ENCODE measurements around the gene OBSCN. TPM values are rescaled to one million over a fixed set of nuclear protein-coding genes. Genes with fewer than 3 reads are reported as not detected.

OBSCN gene
- total RNA-seq, 1 donor from 2014 or later = 15.2 TPM

DNA sequence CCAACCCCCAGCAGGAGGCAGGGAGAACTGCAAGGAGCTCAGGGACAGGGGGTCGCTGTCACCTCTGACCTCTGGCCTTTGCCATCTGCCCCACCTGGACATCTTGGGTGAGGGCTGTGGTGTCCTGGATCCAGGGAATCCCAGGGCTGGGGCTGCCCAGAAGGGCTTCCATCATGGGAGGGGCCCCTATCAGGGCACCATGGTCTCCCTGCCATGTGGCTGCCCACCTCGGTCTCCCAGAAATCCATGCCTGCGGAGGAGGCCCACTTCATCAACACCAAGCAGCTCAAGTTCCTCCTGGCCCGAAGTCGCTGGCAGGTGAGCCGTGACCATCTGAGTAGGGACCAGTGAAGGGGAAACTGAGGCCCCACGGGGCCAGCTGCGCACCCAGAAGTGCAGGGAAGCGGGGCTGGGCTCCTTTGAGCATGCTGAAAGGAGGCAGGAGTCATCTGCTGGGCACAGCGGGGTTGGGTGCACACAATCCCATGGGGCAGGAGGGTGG is 162.6 kb downstream of the OBSCN start:
- no peak for DNase-seq (ENCODE audit: extremely low spot score, unreplicated experiment)

DNA sequence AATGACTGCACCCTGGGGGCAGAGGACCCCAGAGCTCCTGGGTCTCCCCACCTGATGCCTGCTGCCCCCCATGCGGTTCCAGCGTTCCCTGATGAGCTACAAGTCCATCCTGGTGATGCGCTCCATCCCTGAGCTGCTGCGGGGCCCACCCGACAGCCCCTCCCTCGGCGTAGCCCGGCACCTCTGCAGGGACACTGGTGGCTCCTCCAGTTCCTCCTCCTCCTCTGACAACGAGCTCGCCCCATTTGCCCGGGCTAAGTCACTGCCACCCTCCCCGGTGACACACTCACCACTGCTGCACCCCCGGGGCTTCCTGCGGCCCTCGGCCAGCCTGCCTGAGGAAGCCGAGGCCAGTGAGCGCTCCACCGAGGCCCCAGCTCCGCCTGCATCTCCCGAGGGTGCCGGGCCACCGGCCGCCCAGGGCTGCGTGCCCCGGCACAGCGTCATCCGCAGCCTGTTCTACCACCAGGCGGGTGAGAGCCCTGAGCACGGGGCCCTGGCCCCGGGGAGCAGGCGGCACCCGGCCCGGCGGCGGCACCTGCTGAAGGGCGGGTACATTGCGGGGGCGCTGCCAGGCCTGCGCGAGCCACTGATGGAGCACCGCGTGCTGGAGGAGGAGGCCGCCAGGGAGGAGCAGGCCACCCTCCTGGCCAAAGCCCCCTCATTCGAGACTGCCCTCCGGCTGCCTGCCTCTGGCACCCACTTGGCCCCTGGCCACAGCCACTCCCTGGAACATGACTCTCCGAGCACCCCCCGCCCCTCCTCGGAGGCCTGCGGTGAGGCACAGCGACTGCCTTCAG is 163.3 kb downstream of the OBSCN start:
- peaks cover 2% of the 10 kb centered on the region for H3K4me1 Mint-ChIP-seq (ENCODE audit: unreplicated experiment)
- H3K27me3 Mint-ChIP-seq (ENCODE audit: unreplicated experiment) = no peaks in the 10 kb centered on the region
- DNase-seq (ENCODE audit: extremely low spot score, unreplicated experiment) = no peak
- H3K4me3 Mint-ChIP-seq (ENCODE audit: unreplicated experiment) = no peak overlapping the region
- no peaks in the 10 kb centered on the region for H3K36me3 Mint-ChIP-seq (ENCODE audit: unreplicated experiment)
- H3K9me3 Mint-ChIP-seq (ENCODE audit: unreplicated experiment) = no peaks in the 10 kb centered on the region
- no peak overlapping the region for H3K27ac Mint-ChIP-seq (ENCODE audit: unreplicated experiment)
- TF ChIP-seq, protein P1, sequence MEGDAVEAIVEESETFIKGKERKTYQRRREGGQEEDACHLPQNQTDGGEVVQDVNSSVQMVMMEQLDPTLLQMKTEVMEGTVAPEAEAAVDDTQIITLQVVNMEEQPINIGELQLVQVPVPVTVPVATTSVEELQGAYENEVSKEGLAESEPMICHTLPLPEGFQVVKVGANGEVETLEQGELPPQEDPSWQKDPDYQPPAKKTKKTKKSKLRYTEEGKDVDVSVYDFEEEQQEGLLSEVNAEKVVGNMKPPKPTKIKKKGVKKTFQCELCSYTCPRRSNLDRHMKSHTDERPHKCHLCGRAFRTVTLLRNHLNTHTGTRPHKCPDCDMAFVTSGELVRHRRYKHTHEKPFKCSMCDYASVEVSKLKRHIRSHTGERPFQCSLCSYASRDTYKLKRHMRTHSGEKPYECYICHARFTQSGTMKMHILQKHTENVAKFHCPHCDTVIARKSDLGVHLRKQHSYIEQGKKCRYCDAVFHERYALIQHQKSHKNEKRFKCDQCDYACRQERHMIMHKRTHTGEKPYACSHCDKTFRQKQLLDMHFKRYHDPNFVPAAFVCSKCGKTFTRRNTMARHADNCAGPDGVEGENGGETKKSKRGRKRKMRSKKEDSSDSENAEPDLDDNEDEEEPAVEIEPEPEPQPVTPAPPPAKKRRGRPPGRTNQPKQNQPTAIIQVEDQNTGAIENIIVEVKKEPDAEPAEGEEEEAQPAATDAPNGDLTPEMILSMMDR (IDR thresholded peaks at IDR 0.05) = no peak

More for the DNA sequence above, 162.6 kb downstream of the OBSCN start:
- Mint-ChIP-seq H3K9me3 (ENCODE audit: unreplicated experiment) (no peaks in the 10 kb centered on the region), H3K27me3 (ENCODE audit: unreplicated experiment) (no peaks in the 10 kb centered on the region), H3K27ac (ENCODE audit: unreplicated experiment) (no peak overlapping the region), H3K36me3 (ENCODE audit: unreplicated experiment) (no peaks in the 10 kb centered on the region), H3K4me1 (ENCODE audit: unreplicated experiment) (peaks cover 2% of the 10 kb centered on the region), H3K4me3 (ENCODE audit: unreplicated experiment) (no peak overlapping the region)
- TF ChIP-seq, protein P1 (IDR thresholded peaks at IDR 0.05) = no peak

DNA sequence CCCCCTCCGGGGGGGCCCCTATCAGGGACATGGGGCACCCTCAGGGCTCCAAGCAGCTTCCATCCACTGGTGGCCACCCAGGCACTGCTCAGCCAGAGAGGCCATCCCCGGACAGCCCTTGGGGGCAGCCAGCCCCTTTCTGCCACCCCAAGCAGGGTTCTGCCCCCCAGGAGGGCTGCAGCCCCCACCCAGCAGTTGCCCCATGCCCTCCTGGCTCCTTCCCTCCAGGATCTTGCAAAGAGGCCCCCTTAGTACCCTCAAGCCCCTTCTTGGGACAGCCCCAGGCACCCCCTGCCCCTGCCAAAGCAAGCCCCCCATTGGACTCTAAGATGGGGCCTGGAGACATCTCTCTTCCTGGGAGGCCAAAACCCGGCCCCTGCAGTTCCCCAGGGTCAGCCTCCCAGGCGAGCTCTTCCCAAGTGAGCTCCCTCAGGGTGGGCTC is 163.9 kb downstream of the OBSCN start:
- no peak overlapping the region for H3K27ac Mint-ChIP-seq (ENCODE audit: unreplicated experiment)
- no peaks in the 10 kb centered on the region for H3K27me3 Mint-ChIP-seq (ENCODE audit: unreplicated experiment)
- no peak overlapping the region for H3K4me3 Mint-ChIP-seq (ENCODE audit: unreplicated experiment)
- H3K36me3 Mint-ChIP-seq (ENCODE audit: unreplicated experiment) = no peaks in the 10 kb centered on the region
- TF ChIP-seq, protein P1 (IDR thresholded peaks at IDR 0.05) = no peak
- no peak for DNase-seq (ENCODE audit: extremely low spot score, unreplicated experiment)
- H3K4me1 Mint-ChIP-seq (ENCODE audit: unreplicated experiment) = peaks cover 2% of the 10 kb centered on the region
- H3K9me3 Mint-ChIP-seq (ENCODE audit: unreplicated experiment) = no peaks in the 10 kb centered on the region

DNA sequence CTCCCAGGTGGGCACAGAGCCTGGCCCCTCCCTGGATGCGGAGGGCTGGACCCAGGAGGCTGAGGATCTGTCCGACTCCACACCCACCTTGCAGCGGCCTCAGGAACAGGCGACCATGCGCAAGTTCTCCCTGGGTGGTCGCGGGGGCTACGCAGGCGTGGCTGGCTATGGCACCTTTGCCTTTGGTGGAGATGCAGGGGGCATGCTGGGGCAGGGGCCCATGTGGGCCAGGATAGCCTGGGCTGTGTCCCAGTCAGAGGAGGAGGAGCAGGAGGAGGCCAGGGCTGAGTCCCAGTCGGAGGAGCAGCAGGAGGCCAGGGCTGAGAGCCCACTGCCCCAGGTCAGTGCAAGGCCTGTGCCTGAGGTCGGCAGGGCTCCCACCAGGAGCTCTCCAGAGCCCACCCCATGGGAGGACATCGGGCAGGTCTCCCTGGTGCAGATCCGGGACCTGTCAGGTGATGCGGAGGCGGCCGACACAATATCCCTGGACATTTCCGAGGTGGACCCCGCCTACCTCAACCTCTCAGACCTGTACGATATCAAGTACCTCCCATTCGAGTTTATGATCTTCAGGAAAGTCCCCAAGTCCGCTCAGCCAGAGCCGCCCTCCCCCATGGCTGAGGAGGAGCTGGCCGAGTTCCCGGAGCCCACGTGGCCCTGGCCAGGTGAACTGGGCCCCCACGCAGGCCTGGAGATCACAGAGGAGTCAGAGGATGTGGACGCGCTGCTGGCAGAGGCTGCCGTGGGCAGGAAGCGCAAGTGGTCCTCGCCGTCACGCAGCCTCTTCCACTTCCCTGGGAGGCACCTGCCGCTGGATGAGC is 164.5 kb downstream of the OBSCN start:
- H3K36me3 Mint-ChIP-seq (ENCODE audit: unreplicated experiment) = no peaks in the 10 kb centered on the region
- H3K4me3 Mint-ChIP-seq (ENCODE audit: unreplicated experiment) = no peak overlapping the region
- no peak for DNase-seq (ENCODE audit: extremely low spot score, unreplicated experiment)
- H3K4me1 Mint-ChIP-seq (ENCODE audit: unreplicated experiment) = peaks cover 2% of the 10 kb centered on the region
- no peaks in the 10 kb centered on the region for H3K9me3 Mint-ChIP-seq (ENCODE audit: unreplicated experiment)
- H3K27ac Mint-ChIP-seq (ENCODE audit: unreplicated experiment) = no peak overlapping the region
- TF ChIP-seq, protein P1 (IDR thresholded peaks at IDR 0.05) = no peak
- H3K27me3 Mint-ChIP-seq (ENCODE audit: unreplicated experiment) = no peaks in the 10 kb centered on the region
